ENCODE results near the gene PPP2R1B.

PPP2R1B gene

DNA sequence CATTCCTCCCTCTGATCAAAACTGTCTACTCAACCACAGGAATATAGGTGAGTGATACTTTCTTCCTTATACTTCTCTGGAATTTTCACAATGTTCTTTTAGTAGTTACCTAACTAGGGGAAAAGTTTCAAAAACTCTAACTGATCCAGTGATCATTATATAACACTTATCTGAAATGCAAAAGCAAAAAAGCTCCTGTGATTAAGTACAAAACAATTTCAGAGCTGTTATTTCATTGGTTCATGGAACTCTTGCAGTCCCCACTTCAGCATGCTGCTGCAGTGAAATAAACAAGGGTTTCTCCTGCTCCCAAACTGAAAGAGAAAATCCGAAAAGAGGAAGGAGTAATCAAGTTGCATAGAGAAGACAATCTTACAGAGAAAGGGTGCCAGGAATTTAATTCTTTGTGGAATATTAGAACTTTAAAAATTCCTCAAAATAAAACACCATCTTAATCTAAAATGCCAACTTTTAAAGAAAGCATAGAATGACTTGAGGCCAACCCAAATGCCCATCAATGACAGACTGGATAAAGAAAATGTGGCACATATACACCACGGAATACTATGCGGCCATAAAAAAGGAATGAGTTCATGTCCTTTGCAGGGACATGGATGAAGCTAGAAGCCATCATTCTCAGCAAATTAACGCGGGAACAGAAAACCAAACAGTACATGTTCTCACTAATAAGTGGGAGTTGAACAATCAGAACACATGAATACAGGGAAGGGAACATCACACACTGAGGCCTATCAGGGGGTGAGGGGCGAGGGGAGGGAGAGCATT lies 20.3 kb downstream of the PPP2R1B start:
- no peak for DNase-seq

DNA sequence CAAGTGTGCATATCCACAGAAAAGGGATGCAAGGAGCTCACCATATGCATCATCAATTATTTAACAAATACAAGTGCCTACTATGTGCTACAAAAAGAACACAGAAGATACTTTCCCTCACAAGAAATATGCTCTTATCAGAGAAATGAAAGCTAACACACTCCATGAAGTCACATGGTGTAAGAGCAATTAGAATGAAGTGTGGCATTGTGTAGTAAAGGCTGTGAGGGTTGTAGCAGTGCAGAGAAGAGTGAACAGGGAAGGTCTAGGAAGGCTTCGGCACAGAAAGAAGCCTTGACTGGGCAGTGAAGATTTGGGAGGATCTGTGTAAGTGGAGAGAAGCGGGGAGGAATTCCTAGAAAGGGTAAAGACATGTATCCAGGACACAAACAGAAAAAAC lies 22.5 kb downstream of the PPP2R1B start:
- no peak for DNase-seq

DNA sequence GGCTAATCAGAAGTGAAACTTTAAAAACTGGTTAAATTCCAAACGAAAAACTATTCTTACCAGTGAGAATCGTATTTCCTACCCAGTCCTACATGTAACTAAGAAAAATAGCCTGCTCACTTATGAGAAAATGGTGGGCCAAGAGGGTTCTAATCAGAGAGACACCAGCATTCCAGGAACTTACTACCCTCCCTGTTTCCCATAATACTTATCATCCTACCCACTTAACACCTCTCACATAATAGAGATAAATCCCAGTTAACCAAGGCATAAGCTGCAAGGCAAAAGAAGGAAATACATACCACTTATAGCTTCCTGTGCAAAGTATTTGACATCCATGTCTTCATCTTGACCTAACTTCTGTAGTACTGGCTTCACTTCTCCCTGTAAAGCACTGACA lies 24.4 kb downstream of the PPP2R1B start:
- DNase-seq: no peak

DNA sequence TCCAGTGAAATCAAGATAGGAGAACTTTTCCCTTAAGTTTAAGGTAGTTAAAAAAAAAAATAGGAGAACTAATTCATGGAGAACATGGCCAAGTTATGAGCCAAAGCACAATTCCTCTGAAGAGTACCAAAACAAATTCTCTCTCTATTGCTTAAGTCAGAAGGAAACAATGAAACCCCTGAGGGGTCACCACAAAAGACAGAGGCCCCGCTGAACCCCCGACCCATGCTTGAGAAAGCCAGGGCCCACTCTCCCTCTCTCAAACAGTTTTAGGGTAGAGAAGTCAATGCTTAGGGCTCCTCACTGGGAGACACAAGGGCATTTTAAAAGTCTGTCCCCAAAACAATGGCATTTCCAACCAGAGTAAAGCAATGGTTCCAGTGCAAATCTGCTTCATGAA lies 26.9 kb downstream of the PPP2R1B start:
- no peak for DNase-seq

DNA sequence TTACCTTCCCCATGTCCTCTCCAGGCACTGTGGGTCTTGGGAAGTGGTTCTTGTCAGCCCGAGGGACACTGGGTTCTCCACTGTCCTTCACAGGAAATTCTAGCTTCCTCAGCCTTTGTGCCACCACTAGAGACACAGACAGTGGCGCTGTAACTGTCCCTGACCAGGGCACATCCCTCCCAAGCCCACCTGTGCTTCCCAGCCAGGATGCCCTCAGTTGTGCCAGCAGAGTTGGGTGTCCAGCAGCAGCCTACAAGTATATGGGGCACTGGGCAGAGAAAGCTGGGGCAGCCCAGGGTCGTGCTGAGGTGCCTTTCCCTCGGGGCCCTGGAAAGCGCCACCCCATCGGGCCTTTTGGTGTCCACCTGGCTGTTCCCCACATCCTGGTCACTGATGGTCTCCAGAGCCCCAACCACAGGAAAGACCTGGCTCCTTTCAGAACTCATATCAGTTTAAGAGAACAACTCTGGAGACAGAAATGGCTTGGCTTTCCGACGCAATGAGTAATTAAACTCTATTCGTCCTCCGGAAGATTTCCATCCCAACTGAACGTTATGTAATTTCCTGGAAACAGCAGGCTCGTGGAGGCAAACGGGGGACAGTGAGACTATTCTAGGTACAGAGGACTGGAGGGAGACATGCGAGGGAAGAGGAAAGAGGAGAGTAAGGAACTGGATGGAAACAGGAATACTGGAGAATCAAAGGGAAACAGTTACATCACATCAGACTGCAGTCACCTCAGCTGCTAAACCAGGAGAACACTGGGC lies 28.6 kb downstream of the PPP2R1B start:
- no peak for DNase-seq

DNA sequence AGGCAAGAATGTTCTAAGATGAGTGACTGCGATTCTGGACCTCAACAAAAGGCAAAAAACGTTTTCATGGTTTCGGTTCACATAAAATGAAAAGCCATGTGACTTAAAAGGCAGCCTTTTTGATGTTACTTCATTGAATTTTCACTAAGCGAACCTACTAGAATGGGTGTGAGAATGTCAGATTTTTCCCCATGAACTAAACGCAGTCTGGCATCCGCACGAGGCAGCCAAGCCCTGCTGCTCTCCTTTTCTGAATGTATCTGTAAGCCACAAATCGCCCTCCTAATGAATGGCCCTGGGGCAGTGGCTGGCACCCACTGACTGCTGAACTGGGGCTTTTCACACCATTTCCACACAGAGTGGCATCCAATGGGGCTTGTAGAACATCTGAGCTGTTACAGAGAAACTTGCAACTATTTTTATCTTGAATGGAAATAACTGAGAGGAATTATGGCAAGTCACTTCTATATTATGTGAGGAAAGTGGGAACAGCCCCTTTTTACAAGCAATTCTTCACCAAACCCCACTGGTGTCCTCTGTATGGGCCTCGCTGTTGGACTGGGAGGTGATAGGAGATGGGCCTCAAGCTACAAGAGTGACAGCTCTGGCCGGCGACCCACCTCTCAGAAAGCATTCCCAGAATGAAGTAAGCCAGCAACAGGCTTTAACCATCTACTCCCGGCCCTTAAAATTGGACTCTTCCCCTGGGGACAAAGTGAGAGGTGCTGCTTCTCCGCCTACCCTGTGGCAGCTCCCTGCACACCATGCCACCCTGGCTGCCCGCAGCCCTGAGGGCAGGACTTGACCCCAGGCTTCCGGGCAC lies 29.4 kb downstream of the PPP2R1B start:
- no peak for DNase-seq

DNA sequence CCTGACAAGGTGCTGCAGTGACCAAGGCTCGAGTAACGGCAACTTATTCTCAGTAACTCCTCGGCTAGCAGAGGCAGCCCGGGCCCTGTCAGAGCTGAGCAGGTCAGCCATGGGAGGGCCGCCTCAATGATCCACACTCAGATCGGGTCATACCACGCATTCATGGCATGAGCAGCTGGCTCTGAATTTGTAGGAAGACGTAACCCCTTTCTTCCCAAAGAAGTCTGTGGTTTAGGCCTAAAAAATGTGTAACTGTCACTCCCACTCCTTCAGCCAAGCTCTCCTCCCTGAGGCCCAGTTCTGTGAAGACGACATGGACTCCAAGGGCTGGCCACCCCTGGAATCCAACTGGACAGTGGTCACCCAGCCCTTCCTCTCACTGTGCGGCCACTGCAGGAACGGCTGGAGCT lies 30.0 kb downstream of the PPP2R1B start:
- DNase-seq: no peak

DNA sequence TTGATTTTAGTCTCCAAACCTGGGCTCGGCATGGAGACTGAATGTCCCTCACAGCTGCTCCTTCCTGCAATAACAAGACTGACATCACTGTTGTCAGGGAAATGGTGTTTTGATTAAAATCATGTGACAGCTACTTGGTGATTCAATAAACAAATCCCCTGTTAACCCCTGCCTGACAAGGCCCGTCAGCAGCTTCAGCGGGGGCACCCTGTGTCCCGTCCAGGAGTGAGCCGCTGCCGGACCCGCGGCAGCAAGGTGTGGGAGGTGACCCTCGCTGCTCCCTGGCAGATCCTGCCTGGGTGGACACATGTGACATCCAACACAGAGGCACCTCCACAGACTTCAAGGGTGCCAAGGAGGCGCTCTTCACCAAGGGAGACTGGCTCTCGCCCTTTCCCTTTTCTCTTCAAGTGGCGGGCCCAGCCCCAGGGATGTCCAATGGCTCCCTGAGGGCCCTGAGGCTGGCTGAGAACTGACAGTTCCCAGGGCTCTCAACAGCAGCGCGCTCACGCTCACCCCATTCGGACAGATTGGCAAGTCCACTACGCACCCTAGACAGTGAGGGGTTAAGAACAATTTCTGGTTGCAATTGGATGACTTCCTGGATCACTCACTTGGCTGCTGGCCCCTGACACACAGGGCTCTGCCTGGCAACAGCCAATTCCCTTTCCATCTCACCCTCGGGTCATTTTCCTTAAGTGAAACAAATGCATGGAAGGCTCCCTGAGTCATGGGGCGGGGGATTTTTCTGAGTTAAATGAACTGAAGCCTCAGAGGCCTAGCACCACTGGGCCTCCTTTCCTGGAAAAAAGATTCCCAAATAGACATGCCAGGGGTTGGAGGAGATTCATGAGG lies 30.7 kb downstream of the PPP2R1B start:
- peak; percentile 64 for DNase-seq

DNA sequence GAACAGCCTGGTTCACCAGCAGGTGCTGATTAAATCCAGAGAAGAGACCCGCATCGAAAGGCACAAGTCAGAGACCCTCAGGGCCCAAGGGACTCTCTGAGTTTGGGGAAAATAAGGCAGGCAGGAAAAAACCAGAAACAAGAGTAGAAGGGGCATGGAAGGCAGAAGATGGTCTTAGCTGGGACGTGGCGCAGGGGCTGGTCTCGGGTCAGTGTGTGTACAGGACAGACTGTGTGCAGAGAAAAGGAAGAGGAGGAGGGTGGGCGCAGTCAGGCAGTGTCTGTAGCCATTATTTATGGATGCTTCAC lies 31.3 kb downstream of the PPP2R1B start:
- DNase-seq: no peak

DNA sequence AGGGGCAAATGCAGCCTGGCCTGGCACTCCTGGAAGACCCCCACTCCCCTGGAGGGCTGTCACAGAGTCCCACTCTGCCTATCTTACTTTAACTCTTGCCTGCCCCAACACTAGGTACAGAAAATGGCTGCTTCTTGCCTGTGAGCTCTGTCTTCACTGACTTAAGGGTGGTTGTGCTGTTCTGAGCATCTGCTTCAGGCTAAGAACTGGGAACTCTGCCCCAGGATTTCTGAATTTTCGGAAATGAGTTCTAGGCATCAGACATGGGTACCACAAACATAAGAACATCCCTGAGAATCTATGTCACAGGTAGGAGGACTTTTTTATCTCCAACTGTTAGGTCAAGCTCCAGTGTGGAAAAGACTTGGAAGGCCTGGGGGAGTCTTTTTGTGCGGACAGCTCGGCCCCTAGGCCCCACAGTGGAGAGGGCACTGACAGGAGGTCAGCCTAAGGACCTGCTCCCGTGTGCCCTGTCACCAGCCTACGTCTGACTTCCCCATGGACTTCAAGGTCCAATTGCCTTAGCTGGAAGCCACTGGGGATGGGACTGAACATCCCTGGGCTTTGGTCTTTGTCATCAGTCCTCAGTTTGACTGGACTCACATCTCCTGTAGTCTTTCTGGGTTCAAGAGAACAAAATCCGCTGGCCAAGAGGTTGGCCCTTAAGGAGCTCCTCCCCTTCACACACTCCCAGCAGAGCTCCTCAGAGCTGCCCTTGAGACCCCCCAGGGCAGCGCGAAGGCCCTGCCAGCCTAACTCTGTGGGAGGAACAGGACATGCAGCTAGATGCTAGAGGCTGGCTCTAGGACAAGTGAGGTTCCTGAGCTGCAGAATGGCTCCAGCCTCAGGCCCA lies 31.9 kb downstream of the PPP2R1B start:
- no peak for DNase-seq

DNA sequence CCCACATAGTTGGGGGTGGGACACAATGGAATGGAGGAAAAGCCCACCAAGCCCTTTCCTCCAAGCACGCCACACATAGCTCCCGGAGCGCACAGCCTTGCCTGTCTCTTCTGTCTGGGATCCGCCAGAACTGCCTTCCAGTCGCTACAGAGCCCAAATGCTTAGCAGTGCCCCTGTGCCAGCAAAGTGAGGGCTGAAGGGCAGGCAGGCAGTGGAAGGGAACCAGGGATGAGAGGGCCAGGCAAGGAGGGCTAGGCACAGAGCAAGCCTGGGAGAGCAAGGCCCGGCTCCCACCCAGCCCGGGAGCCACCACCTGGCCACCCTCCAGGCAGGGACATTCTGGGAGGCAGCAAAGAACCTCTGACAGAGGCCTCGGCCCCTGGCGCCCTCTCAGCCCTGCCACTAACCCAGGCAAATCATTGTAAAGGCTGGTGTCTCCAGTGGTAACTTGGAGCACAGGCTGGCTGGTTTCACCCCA lies 32.5 kb downstream of the PPP2R1B start:
- DNase-seq: no peak

DNA sequence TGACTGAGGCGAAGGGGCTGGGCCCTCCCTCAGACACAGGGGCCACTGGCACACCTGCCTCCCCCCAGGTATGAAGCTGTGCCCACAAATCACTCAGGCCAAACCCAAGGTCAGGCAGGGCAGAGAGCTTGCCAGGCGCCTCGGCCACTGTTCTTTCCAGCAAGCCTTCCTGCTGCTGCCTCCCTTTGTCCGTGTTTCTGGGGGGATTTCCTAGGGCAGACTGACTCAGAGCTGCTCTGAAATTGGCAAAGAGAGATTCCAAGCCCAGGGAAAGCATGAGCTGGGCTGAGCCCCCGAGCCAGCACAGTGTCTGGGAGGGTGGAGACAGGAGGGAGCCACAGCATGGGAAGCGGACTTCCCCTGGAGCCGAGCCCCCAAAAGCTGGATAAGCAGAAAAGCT lies 33.2 kb downstream of the PPP2R1B start:
- no peak for DNase-seq

DNA sequence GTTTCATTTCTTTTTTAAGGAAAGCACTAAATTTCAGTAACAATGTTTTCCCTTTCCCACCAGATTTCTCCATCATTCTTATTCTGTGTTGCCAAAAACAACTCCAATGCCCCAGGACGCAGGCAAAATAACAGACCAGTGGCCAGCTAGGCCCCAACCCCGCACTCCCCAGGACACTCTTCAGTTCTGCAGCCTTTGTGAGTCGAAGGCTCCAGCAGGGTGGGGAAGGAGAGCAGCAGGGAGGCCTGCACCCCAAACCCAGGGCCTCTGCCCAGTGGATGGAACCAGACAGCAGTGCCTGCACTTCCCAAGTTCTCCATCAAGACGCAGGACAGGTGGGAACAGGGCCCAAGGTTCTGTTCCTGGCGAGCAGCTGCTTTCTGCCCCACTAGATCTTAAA lies 34.4 kb downstream of the PPP2R1B start:
- DNase-seq: no peak

DNA sequence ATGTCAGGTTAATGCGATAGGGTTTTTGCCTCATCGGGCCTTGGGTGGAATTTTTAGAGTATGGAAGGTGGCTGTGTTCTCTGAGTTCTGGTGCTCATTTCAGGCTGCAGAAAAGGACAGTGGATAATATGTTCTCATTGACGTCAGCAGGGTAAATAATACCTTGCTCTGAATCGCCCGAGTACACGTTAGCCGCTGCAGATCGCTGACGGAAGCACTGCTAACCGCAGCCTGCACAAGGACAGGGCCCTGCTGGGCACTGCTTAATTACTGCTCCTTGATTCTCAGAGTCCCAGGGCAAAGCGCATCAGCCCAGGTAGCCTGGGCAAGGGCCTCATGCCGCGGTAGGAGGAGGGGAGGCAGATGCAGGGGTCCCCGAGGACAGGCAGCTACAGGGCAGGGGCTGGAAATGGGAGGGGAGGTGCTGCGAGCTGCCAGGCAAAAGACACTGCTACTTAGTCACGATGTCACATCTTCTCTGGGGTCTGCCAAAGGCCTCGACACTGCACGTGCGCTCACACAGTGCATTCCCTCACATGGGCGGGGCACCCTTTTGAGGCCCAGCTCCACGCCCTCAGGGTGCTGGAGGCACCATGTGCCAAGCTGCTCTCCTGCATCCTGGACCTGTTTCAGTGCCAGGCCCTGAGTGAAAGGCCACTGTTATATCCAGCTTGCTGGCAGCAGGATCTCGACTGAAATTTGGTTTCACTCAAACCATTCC lies 35.2 kb downstream of the PPP2R1B start:
- peak; percentile 53 for DNase-seq

DNA sequence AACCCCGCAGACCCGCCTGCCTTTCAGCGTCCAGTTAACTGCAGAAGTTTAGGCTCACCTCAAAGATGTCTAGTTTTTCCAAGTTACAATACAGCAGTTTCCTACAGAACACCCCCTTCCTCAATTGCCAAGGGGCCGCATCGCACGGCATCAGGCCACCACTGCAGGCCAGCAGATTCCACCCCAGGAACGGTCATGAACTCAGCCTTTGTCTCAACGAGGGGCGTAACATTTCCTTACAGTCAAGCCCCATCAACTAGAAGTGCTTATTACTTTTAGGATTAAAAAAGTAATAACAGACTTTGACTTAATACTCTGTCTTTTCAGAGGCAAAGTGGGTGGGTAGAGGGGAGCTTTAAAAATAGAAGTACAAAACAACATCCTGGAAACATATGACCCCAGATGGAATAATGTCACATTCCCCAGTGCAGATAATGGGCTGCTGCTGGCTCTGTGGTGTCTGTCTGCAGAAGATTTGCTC lies 36.3 kb downstream of the PPP2R1B start:
- no peak for DNase-seq

DNA sequence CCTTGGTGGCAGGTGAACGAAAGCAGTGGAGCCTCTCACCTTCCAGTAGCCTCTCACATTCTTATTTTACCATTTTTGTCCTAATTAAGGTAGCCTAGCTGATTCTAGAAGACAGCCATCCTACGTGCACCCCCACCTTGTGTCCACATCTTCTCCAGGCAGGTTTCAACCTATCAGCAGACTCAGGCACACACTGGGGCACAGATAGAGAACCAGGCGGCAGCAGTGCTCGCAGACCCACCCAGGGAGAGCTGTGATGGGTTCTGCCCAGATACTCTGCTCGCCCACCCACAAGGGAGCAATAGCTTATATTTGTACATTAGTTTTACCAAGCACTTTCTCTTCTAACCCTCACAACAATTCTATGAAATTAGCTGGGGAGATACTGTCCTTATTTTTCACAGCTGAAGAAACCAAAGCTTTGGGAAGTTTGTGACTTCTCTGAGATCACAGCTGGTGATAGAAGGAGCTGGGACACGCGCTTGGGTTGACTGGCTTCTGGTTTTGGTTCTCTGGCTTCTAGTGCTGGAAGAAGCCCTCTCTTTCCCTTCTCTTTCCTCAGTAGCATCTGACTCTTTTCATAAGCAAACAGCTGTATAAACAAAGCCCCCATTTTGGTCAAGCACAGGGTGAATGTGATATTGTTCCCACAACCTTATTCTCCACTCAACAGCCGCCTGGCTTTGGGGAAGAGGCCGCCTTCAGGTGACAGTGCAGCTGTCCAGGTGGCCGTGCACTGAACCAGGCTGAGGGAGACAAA lies 36.9 kb downstream of the PPP2R1B start:
- DNase-seq: no peak

DNA sequence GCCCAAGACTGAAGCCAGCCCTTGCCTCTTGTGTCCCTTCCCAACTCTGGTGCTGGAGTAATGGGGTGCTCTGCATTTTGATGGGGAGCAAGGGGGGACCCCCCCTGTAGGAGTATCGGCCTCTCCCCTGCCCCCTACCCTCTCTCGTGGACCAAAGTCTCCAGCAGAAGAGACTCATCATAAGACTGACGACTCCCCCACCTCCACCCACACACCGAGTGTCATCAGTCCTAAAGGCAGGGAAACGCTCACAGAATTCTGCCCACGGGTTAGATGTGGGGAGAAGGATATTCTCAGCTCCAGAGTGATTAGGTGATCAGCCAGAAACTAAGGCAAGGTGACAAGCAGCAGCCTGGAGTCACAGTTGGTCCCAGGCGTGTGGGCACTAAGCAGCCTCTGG lies 38.8 kb downstream of the PPP2R1B start:
- DNase-seq: no peak

DNA sequence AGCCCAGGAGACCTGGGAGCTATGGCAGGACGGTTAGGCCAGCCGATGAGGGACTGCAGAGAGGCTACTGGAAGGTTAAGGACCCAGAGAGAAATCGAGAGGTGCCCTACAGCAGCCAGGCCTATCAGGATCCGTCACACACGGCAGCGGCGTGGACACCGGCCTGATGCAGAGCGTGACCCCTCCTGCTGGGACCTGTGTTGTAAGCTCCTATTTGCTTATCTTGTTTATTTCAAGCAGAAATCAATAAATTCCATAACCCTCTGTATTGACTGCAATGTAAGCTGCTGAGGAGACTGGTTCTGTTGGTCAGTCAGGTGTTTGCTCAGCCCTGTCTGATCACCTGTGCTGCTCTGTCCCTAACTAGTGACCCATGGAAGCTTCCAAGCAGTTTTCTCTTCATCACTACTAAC lies 39.9 kb downstream of the PPP2R1B start:
- no peak for DNase-seq

DNA sequence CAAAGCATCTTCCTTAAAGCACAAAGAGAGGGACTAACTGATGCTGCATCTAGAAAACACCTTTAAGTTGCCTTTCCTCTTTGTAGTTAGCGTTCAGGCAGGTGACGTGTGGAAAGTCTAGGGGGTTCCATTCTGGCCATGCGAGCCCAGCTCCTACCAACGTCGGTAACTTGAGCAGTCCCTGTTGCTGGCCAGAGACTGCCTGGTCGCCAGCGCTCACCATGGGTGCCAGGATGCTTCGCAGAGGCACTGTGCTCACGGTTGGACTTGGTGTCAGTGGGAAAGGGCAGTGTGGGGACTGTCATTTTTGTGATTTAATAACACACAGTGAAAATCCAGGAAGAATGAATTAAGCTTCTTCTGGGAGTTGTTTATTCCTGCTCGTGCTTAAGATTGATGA lies 40.6 kb downstream of the PPP2R1B start:
- no peak for DNase-seq

DNA sequence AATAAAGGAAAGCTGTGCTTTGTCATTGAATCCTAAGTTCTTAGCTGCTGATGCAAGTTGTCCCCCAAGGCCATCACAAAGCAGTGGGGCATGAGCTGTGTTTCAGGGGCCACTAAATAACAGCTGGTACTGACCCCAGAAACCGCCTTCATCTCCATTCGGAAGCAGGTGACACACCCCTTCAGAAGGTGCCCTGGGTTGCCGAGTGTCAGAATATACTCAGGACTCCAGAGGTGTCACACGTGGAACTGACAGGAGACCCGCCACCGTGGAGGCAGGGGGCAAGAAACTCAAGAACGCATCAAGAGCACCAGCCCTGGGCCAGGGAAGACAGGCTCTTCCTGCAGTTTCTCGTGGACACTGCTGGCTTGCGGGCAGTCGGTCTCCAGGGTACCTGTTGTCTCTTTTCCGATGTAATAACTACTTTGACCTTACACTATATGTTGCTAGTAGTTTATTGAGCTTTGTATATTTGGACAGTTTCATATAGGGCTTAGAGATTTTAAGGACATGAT lies 41.5 kb downstream of the PPP2R1B start:
- no peak for DNase-seq

Measured in NCI-H1436 (cell line).